Chondrocyte (in vitro differentiated cells): ENCODE measurements around the gene TEKT3. TPM values are rescaled to one million over a fixed set of nuclear protein-coding genes. Genes with fewer than 3 reads are reported as not detected.

Experiments used
- DNase-seq: peaks from one replicate; pipeline ENCODE4 v3.0.0; 2021; ENCODE audit warnings: mixed read lengths, low spot score
- H3K27ac Mint-ChIP-seq: one replicate; pipeline ENCODE4 v1.8.0; 2021; ENCODE audit warnings: mild to moderate bottlenecking, moderate library complexity, mixed read lengths; ENCODE audit not compliant: unreplicated experiment
- H3K27me3 Mint-ChIP-seq: 2 replicates; pipeline ENCODE4 v1.8.0; 2021; ENCODE audit warnings: low read depth, mixed read lengths
- H3K36me3 Mint-ChIP-seq: 2 replicates; pipeline ENCODE4 v1.8.0; 2021; ENCODE audit warnings: low read depth, mixed read lengths
- H3K4me1 Mint-ChIP-seq: 2 replicates; pipeline ENCODE4 v1.8.0; 2021; ENCODE audit warnings: low read depth, mild to moderate bottlenecking, mixed read lengths
- H3K4me3 Mint-ChIP-seq: one replicate; pipeline ENCODE4 v1.8.0; 2021; ENCODE audit warnings: mild to moderate bottlenecking, moderate library complexity, mixed read lengths; ENCODE audit not compliant: unreplicated experiment
- H3K9me3 Mint-ChIP-seq: 2 replicates; pipeline ENCODE4 v1.8.0; 2021; ENCODE audit warnings: low read depth, mixed read lengths
- total RNA-seq: library from RNA; stranded (reverse); gene quantifications from 3 replicates; pipeline ENCODE4 v1.2.1, GENCODE V29; 2021
- TF ChIP-seq, protein P1 (sequence below): fragments of 200-600 bp; sonication (generic); IDR thresholded peaks from 2 replicates; pipeline ENCODE4 v1.5.0; 2021; ENCODE audit warnings: antibody characterized with exemption, mild to moderate bottlenecking, moderate library complexity

Gene TEKT3
- total RNA-seq, 1 donor from 2014 or later: 0.82 TPM

DNA sequence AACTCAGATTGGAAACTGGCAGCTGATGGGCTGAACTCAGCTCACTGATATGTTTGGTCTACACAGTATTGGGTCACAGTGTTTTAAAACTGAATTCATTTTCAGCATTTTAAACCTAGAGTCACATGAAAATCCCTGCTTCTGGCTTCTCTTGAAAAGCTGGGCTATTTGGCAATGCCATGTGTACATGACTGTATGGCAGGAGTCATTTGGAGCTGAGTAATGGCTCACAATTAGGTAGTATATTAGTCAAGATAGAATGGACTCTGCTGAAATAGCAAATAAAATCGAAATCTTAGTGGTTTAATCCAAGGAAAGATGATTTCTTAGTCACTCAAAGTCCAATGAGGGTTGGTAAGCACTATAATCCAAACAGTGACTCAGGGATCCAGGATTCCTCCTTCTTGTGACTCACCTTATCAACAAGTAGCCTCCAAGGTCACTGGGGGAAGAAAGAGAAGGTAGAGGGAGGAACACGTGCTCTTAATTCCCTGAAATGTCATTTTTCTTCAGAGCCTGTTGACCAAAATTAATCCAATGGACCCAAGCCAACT is 62.4 kb downstream of the TEKT3 start:
- Mint-ChIP-seq H3K27me3 (no peaks in the 10 kb centered on the region), H3K9me3 (peaks cover 2% of the 10 kb centered on the region), H3K36me3 (no peaks in the 10 kb centered on the region), H3K27ac (no peak overlapping the region), H3K4me1 (peaks cover 19% of the 10 kb centered on the region), H3K4me3 (no peak overlapping the region)
- TF ChIP-seq, protein P1, sequence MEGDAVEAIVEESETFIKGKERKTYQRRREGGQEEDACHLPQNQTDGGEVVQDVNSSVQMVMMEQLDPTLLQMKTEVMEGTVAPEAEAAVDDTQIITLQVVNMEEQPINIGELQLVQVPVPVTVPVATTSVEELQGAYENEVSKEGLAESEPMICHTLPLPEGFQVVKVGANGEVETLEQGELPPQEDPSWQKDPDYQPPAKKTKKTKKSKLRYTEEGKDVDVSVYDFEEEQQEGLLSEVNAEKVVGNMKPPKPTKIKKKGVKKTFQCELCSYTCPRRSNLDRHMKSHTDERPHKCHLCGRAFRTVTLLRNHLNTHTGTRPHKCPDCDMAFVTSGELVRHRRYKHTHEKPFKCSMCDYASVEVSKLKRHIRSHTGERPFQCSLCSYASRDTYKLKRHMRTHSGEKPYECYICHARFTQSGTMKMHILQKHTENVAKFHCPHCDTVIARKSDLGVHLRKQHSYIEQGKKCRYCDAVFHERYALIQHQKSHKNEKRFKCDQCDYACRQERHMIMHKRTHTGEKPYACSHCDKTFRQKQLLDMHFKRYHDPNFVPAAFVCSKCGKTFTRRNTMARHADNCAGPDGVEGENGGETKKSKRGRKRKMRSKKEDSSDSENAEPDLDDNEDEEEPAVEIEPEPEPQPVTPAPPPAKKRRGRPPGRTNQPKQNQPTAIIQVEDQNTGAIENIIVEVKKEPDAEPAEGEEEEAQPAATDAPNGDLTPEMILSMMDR: no peak
- DNase-seq: no peak

DNA sequence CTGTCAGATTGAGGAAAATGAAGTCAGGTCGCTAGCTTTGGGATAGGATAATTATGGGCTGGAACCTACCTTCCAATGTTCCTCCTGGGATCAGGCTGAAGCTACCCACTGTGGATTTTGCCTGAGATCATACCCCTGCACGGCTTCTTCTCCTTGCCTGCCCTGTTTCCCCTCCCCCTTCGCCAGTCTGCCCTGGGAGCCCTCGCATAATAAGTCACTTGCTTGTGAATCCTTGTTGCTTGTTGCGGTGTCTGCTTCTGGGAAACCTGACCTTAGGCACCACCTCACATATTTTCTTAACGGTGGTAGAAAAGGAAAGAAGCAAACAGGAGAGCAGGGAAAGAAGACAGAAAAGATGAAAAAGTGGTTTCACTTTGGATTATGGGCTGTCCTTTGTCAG is 63.0 kb downstream of the TEKT3 start:
- no peak for DNase-seq
- no peaks in the 10 kb centered on the region for H3K36me3 Mint-ChIP-seq
- H3K9me3 Mint-ChIP-seq: peaks cover 2% of the 10 kb centered on the region
- H3K27ac Mint-ChIP-seq: peak overlapping the region; percentile 22
- peaks cover 25% of the 10 kb centered on the region for H3K4me1 Mint-ChIP-seq
- TF ChIP-seq, protein P1: no peak
- peak overlapping the region; percentile 54 for H3K4me3 Mint-ChIP-seq
- H3K27me3 Mint-ChIP-seq: no peaks in the 10 kb centered on the region

DNA sequence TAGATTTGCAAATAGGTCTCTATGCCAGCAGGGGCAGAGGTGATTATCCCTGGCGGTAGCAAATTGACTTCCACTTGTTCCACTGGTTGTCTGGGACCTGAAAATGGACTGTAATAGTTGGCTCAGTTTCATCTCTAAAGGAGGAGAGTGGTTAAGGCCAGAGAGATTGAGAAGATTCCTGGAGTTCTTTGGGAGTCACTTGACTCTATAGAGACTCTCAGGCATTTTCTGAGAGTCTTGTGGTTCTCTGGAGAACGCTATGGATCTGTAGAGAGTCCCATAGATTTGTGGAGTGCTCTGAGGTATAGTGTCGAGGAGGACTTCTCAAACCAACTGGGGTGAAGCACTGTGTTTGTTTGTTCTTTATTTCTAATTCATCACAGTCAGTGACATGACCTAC is 67.4 kb downstream of the TEKT3 start:
- H3K4me1 Mint-ChIP-seq: peaks cover 37% of the 10 kb centered on the region
- DNase-seq: no peak
- H3K36me3 Mint-ChIP-seq: no peaks in the 10 kb centered on the region
- no peaks in the 10 kb centered on the region for H3K9me3 Mint-ChIP-seq
- no peak overlapping the region for H3K27ac Mint-ChIP-seq
- H3K4me3 Mint-ChIP-seq: no peak overlapping the region
- TF ChIP-seq, protein P1: no peak
- H3K27me3 Mint-ChIP-seq: no peaks in the 10 kb centered on the region

DNA sequence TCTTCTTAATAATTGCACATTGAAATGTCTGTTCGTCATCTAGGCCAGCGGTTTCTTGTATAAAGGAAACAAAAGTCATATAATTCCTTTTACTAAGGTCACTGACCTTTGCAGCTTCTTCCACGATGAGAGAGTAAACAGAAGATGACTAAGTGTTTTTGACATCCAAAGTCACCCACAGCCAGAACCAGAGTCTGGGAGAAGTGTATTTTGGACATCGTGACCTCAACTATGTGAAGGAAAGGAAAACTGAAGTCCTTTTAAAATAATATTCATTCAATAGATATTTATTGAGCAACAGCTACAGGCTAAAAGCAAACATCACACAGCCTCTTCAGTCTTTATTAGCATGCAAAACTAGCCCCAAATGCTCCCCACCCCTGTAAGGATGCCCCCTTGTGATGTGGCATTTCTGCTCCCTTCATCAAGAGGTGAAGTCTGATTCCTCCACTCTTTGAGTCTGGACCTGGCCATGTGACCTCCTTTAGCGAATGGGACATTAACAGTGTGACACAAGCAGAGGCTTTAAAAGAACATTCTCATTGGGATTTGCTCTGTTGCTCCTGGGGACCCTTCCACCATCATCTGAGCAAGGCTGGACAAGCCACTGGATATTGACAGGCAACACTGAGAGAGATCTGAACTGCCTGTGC is 68.1 kb downstream of the TEKT3 start:
- Mint-ChIP-seq H3K27me3 (no peaks in the 10 kb centered on the region), H3K36me3 (no peaks in the 10 kb centered on the region), H3K27ac (peak overlapping the region; percentile 89), H3K9me3 (no peaks in the 10 kb centered on the region), H3K4me1 (peaks cover 33% of the 10 kb centered on the region), H3K4me3 (no peak overlapping the region)
- TF ChIP-seq, protein P1: peak; percentile 20
- no peak for DNase-seq

DNA sequence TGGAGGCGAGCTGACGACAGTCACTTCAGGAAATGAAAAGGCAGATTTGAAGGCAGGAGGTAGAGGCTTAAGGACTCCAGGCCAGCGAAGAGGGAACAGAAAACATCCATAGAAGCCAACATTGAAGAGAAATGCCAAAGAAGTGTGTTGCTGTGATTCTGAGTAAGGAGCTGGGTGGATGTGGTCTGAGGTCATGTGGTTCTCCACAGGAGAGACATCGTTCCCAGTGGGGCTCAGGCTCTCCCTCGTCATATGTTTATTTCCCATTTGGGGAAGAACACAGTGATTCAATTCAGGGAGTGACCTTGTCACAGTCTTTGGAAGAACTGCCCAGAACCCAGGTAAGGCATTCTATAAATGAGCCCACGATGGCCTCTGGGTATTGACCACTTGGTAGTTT is 69.7 kb downstream of the TEKT3 start:
- no peak for DNase-seq
- no peaks in the 10 kb centered on the region for H3K36me3 Mint-ChIP-seq
- no peak overlapping the region for H3K4me3 Mint-ChIP-seq
- H3K9me3 Mint-ChIP-seq: no peaks in the 10 kb centered on the region
- H3K27ac Mint-ChIP-seq: no peak overlapping the region
- TF ChIP-seq, protein P1: no peak
- H3K27me3 Mint-ChIP-seq: no peaks in the 10 kb centered on the region
- H3K4me1 Mint-ChIP-seq: peaks cover 34% of the 10 kb centered on the region
